Measurements from ENCODE around the gene ASIC2.

DNA sequence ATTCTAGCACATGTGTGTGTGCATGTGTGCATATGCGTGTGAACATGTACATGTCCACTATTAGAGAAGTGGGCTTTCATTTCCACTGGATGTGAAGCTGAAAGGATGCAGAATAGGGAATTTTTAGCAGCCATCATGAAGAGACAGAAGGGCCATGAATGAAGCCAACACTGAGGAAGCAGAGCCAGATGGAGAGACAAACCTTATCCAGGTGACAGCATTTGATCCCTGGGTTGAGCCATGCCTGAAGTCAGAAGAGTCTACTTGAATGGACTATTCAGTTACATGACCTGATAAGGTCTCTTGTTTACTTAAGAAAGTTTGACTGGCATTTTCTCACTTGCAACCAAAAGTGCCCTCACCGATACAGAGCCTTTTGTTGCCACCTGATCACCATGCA is 88.4 kb downstream of the ASIC2 start:
- TF ChIP-seq, protein P1, sequence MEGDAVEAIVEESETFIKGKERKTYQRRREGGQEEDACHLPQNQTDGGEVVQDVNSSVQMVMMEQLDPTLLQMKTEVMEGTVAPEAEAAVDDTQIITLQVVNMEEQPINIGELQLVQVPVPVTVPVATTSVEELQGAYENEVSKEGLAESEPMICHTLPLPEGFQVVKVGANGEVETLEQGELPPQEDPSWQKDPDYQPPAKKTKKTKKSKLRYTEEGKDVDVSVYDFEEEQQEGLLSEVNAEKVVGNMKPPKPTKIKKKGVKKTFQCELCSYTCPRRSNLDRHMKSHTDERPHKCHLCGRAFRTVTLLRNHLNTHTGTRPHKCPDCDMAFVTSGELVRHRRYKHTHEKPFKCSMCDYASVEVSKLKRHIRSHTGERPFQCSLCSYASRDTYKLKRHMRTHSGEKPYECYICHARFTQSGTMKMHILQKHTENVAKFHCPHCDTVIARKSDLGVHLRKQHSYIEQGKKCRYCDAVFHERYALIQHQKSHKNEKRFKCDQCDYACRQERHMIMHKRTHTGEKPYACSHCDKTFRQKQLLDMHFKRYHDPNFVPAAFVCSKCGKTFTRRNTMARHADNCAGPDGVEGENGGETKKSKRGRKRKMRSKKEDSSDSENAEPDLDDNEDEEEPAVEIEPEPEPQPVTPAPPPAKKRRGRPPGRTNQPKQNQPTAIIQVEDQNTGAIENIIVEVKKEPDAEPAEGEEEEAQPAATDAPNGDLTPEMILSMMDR (IDR thresholded peaks at IDR 0.05), result no peak
- TF ChIP-seq POLR2AphosphoS5 (IDR thresholded peaks at IDR 0.05; ENCODE audit: insufficient read depth in 1 of 2, low read depth in 1 of 2) (no peak), POLR2A (IDR thresholded peaks at IDR 0.05) (no peak)

All from vagina (tissue), 2 donors.